Measurements from ENCODE around the gene ERC2.
A peak's percentile ranks its signal among the peaks of the same experiment; 100 is the strongest.

Gene ERC2

GRCh38 chr3:55511895-55512570 is 956.2 kb downstream of the ERC2 start:
- H3K9me3 ChIP-seq (ENCODE audit: control insufficient read depth, insufficient read depth, low read depth, low read length) = no peaks in the 10 kb centered on the region
- CTCF ChIA-PET = no interaction called here
- no peak overlapping the region for H3K4me3 ChIP-seq (ENCODE audit: low read depth, low read length)
- no peaks in the 10 kb centered on the region for H3K36me3 ChIP-seq (ENCODE audit: control insufficient read depth in 2 of 2, insufficient read depth in 1 of 2, low read length in 2 of 2)
- no peak for TF ChIP-seq ZNF266 (tag by site-specific recombination; IDR thresholded peaks at IDR 0.05; ENCODE audit: low read depth)
- 0 out of 2 replicates have a peak, but pooled peaks have one; percentile 17 for TF ChIP-seq ZNF600 (tag by site-specific recombination; IDR thresholded peaks at IDR 0.05)
- no peak for TF ChIP-seq ATF2 (tag by site-specific recombination; IDR thresholded peaks at IDR 0.05; ENCODE audit: low read depth)
- POLR2A ChIA-PET = no interaction called here
- H3K4me1 ChIP-seq (ENCODE audit: control insufficient read depth, insufficient read depth, low read length) = peaks cover 19% of the 10 kb centered on the region
- no peak overlapping the region; the same call in 1 of the 2 replicates for H3K27ac ChIP-seq (ENCODE audit: extremely low read depth, low read depth, low read length)

- H3K36me3 ChIP-seq (ENCODE audit: control insufficient read depth in 2 of 2, insufficient read depth in 1 of 2, low read length in 2 of 2) = no peaks in the 10 kb centered on the region
- POLR2A ChIA-PET = no interaction called here
- H3K27ac ChIP-seq (ENCODE audit: extremely low read depth, low read depth, low read length) = no peak overlapping the region
- no peak overlapping the region for H3K4me3 ChIP-seq (ENCODE audit: low read depth, low read length)
- H3K4me1 ChIP-seq (ENCODE audit: control insufficient read depth, insufficient read depth, low read length) = peaks cover 11% of the 10 kb centered on the region
- no peaks in the 10 kb centered on the region for H3K9me3 ChIP-seq (ENCODE audit: control insufficient read depth, insufficient read depth, low read depth, low read length)
- TF ChIP-seq ZNF394 (tag by site-specific recombination; IDR thresholded peaks at IDR 0.05; ENCODE audit: borderline replicate concordance) = no peak
- CTCF ChIA-PET = no interaction called here
These were observed 959.9 kb downstream of the ERC2 start for GRCh38 chr3:55508335-55508734.

- POLR2A ChIA-PET = no interaction called here
- no peaks in the 10 kb centered on the region for H3K36me3 ChIP-seq (ENCODE audit: control insufficient read depth in 2 of 2, insufficient read depth in 1 of 2, low read length in 2 of 2)
- H3K27ac ChIP-seq (ENCODE audit: extremely low read depth, low read depth, low read length) = no peak overlapping the region
- H3K4me3 ChIP-seq (ENCODE audit: low read depth, low read length) = no peak overlapping the region
- no peaks in the 10 kb centered on the region for H3K9me3 ChIP-seq (ENCODE audit: control insufficient read depth, insufficient read depth, low read depth, low read length)
- no peak for TF ChIP-seq ZNF169 (tag by site-specific recombination; IDR thresholded peaks at IDR 0.05)
- TF ChIP-seq ZNF366 (tag by site-specific recombination; conservative IDR thresholded peaks at IDR 0.05) = peak; percentile 44
- peak; percentile 96 for TF ChIP-seq PRDM1 (tag by site-specific recombination; IDR thresholded peaks at IDR 0.05)
- peaks cover 11% of the 10 kb centered on the region for H3K4me1 ChIP-seq (ENCODE audit: control insufficient read depth, insufficient read depth, low read length)
- CTCF ChIA-PET = no interaction called here
These were observed 960.5 kb downstream of the ERC2 start for GRCh38 chr3:55507808-55508207.

GRCh38 chr3:55505776-55506175 is 962.5 kb downstream of the ERC2 start:
- Histone ChIP-seq H3K4me3 (ENCODE audit: low read depth, low read length) (no peak overlapping the region), H3K27ac (ENCODE audit: extremely low read depth, low read depth, low read length) (no peak overlapping the region), H3K4me1 (ENCODE audit: control insufficient read depth, insufficient read depth, low read length) (peaks cover 6% of the 10 kb centered on the region), H3K9me3 (ENCODE audit: control insufficient read depth, insufficient read depth, low read depth, low read length) (no peaks in the 10 kb centered on the region), H3K36me3 (ENCODE audit: control insufficient read depth in 2 of 2, insufficient read depth in 1 of 2, low read length in 2 of 2) (no peaks in the 10 kb centered on the region)
- ChIA-PET POLR2A (no interaction called here), CTCF (interaction anchor here (0.6 to 1.3 kb wide), 2 partner anchors 10 to 28 kb away, joined by 3 read pairs; no protein-coding TSS in a partner anchor)
- TF ChIP-seq GLI4 (tag by site-specific recombination; IDR thresholded peaks at IDR 0.05) (no peak), ZNF221 (tag by site-specific recombination; IDR thresholded peaks at IDR 0.05; ENCODE audit: borderline replicate concordance) (no peak), MZF1 (tag by site-specific recombination; IDR thresholded peaks at IDR 0.05; ENCODE audit: borderline replicate concordance) (no peak), ZNF169 (tag by site-specific recombination; IDR thresholded peaks at IDR 0.05) (no peak), ZNF423 (tag by site-specific recombination; IDR thresholded peaks at IDR 0.05) (no peak), ZNF398 (tag by site-specific recombination; IDR thresholded peaks at IDR 0.05) (no peak), ZNF23 (tag by site-specific recombination; IDR thresholded peaks at IDR 0.05; ENCODE audit: borderline replicate concordance) (no peak), ZNF701 (tag by site-specific recombination; IDR thresholded peaks at IDR 0.05) (no peak), ZNF707 (tag by site-specific recombination; IDR thresholded peaks at IDR 0.05) (no peak), EGR2 (tag by site-specific recombination; IDR thresholded peaks at IDR 0.05; ENCODE audit: low read depth) (no peak), ZBTB11 (tag by site-specific recombination; conservative IDR thresholded peaks at IDR 0.05; ENCODE audit: low read depth) (no peak), ZNF830 (tag by site-specific recombination; IDR thresholded peaks at IDR 0.05; ENCODE audit: low read depth) (no peak), ZNF362 (tag by site-specific recombination; IDR thresholded peaks at IDR 0.05) (no peak)

All from HEK293 (cell line).